Activated T-cell treated with anti-CD3 and anti-CD28 coated beads, Interleukin-2, amount 50 U/mL, for 24 hours (primary cell): ENCODE data around the gene IL36RN.

ENCODE experiments used
- DNase-seq: peaks from one replicate; pipeline ENCODE4 v3.0.0-alpha.2; 2020
- H3K27ac Mint-ChIP-seq: 2 replicates; pipeline ENCODE4 v1.8.0; 2020; ENCODE audit warnings: mild to moderate bottlenecking, mixed read lengths
- H3K27me3 Mint-ChIP-seq: 2 replicates; pipeline ENCODE4 v1.8.0; 2020; ENCODE audit warnings: mixed read lengths
- H3K36me3 Mint-ChIP-seq: 2 replicates; pipeline ENCODE4 v1.8.0; 2020; ENCODE audit warnings: low read depth, mixed read lengths
- H3K4me1 Mint-ChIP-seq: 2 replicates; pipeline ENCODE4 v1.8.0; 2020; ENCODE audit warnings: low read depth, mixed read lengths
- H3K4me3 Mint-ChIP-seq: 2 replicates; pipeline ENCODE4 v1.8.0; 2020; ENCODE audit warnings: mild to moderate bottlenecking, moderate library complexity, mixed read lengths
- H3K9me3 Mint-ChIP-seq: 2 replicates; pipeline ENCODE4 v1.8.0; 2020; ENCODE audit warnings: mixed read lengths

Gene IL36RN

DNA sequence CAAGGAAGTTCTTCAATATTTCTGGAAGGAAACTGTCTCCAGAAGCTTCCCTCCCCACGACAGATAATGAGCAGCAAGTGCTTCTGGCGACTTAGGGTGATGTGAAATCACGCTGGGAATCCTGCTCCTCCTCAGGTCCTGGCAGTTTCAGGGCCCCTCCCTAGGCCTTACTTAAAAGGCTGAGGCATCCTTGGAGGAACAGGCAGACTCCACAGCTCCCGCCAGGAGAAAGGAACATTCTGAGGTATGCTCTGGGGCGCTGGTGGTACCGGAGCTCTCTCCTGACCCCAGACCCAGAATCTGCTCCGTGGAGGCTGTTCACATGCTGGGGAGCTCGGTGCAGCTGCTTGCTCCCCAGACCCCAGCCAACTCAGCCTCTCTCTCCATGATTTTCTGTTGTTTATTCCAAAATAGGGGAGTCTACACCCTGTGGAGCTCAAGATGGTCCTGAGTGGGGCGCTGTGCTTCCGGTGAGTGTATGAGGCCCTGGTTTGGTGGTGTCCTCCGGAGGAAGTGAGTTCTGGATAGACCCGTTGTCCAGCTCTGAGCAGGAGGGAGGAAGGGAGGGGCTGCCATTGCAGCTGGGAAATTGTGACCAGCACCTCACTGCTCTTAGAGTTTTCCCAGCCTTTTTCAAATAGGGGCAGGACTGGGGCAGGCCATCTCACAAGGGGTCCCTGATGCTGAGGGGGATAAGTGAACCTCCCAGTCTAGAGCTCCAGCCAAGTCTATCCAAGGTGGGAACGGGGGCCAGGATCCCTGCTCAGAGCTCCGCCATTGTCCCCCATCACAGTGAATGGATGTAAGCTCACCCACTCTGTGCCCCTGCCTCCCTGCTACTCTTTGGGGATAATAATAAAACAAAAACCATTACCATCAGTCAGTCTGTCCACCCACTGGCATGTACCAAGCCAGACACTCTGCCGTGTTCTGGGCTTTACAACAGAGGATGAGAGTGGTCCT, at the start of gene IL36RN:
Gene IL36RN (plus strand): TSS at position 201 of the 963 bp plus-strand sequence. CDS start 241 bp downstream, at position 442.
- H3K9me3 Mint-ChIP-seq = peaks cover 21% of the 10 kb centered on the region
- no peak within 1 kb of the TSS for H3K27ac Mint-ChIP-seq
- peaks cover 12% of the 10 kb centered on the region for H3K36me3 Mint-ChIP-seq
- peaks cover 15% of the 10 kb centered on the region for H3K4me1 Mint-ChIP-seq
- H3K4me3 Mint-ChIP-seq = no peak within 1 kb of the TSS
- DNase-seq = no peak
- no peaks in the 10 kb centered on the region for H3K27me3 Mint-ChIP-seq

DNA sequence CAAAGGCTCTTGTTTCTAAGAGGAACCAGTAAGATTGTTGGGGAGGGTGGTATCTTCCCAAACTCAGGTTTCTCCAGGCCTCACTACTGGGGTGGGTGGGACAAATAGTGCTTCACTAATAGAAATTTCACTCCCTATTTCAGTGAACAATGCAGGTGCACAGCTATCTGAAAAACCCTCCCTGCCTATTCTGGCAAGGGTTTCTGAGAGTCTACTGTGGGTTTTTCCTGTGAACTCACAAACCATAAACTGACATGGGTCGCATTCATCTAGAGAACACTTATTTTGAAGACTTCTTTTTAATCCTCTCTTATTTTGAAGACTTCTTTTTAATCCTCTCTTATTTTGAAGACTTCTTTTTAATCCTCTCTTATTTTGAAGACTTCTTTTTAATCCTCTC, 49.4 kb upstream of the IL36RN start:
- Mint-ChIP-seq H3K9me3 (no peaks in the 10 kb centered on the region), H3K27me3 (peaks cover 2% of the 10 kb centered on the region), H3K36me3 (no peaks in the 10 kb centered on the region), H3K4me1 (peaks cover 4% of the 10 kb centered on the region), H3K4me3 (no peak overlapping the region), H3K27ac (no peak overlapping the region)
- no peak for DNase-seq

DNA sequence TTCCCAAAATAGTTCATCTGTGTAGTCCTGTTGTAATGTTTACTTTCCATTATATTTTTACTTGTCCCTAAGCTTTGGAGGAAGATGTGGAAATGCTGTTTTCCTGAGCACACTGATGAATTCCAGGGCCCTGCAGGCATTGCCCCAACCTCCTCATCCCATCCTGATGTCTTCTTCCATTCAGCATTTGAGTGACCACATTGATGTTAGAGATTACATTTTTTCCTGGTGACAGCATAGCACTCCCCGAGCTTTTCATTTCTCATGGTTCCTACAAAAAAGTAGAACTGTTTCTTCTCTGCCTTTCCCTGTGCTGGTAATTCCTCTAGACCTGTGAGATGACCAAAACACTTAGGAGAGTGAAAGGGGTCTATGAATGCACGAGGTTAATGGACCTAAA, 48.9 kb upstream of the IL36RN start:
- Mint-ChIP-seq H3K9me3 (no peaks in the 10 kb centered on the region), H3K27ac (no peak overlapping the region), H3K36me3 (no peaks in the 10 kb centered on the region), H3K27me3 (peaks cover 2% of the 10 kb centered on the region), H3K4me3 (no peak overlapping the region), H3K4me1 (peaks cover 4% of the 10 kb centered on the region)
- no peak for DNase-seq

DNA sequence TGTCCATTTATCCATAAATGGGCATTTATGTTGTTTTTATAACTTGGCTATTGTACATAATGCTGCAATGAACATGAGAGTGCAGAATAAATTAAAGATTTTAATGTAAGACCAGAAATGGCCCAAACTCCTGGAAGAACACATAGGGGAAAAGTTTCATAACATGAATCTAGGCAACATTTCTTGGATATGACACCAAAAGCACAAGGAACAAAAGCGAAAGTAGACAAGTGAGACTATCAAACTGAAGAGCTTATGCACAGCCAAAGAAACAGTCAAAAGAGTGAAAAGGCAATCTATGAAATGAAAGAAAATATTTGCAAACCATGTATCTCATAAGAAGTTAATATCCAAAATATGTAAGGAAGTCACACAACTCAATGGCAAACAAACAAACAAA, 47.9 kb upstream of the IL36RN start:
- Mint-ChIP-seq H3K36me3 (no peaks in the 10 kb centered on the region), H3K27me3 (peaks cover 2% of the 10 kb centered on the region), H3K4me1 (peaks cover 8% of the 10 kb centered on the region), H3K4me3 (no peak overlapping the region), H3K27ac (no peak overlapping the region), H3K9me3 (no peaks in the 10 kb centered on the region)
- DNase-seq = no peak

DNA sequence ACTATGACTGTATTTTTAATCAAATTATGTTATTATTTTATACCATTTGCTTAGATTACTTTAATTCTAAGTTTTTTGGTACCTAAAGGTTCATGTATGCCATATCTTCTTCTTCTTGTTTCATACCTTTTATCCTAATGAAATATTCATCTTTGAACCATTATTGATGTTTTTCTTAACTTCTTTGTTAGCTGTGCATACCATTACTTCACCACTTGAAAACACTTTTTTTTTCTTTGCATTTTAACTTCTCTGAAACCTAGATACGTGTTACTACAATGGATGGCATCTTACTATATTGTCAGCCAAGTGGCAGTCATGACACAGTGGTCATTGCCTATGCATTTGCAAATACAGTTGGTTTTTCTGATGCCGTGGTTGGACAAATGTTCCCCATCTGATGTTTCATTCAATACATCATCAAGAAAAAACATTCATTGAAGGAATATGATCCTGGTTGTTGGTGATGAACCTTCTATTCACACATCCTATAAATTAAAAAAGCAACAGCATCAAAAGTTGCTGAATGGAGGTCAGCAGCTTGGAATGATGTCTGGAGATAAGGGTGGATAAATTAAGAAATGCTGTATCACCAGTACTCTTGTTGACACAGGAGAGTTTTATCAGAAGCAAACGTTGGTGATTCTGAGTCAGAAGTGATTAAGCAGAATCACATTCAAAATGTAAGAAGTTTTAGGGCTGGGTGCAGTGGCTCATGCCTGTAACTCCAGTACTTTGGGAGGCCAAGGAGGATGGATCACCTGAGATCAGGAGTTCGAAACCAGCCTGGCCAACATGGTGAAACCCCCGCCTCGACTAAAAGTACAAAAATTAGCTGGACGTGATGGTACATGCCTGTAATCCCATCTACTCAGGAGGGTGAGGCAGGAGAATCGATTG, 46.3 kb upstream of the IL36RN start:
- DNase-seq = no peak
- H3K27ac Mint-ChIP-seq = no peak overlapping the region
- no peaks in the 10 kb centered on the region for H3K36me3 Mint-ChIP-seq
- no peak overlapping the region for H3K4me3 Mint-ChIP-seq
- H3K4me1 Mint-ChIP-seq = peaks cover 14% of the 10 kb centered on the region
- peaks cover 3% of the 10 kb centered on the region for H3K27me3 Mint-ChIP-seq
- no peaks in the 10 kb centered on the region for H3K9me3 Mint-ChIP-seq

DNA sequence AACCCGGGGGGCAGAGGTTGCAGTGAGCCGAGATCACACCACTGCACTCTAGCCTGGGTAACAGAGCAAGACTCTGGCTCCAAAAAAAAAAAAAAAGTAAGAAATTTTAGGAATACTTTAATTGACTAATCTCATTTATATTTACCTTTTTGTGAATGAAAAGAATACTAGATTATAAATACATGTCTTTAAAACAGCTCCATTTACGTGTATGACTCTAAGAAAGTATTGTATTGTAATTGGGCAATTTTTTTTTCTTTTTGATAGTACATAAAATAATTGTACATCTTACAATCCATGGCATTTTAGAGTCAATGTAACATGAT, 45.7 kb upstream of the IL36RN start:
- Mint-ChIP-seq H3K27me3 (peaks cover 6% of the 10 kb centered on the region), H3K27ac (no peak overlapping the region)

DNA sequence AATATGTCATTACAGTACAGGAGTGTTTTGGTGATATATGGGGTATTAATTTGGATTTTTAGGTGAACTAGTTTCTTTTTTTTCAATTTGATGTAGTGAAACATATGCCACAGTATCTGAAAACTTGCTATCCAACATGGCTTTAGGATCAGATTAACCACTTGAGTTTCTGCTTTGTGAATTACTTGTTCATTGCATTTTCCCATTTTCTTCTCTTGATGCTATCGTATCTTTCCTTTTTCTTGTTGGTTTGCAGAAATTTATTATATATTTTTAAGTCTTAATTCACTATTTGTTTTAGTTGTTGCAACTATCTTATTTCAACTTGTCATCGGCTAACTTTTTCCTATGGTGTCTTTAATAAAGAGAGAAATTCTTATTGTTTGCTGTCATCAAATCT, 44.9 kb upstream of the IL36RN start:
- Mint-ChIP-seq H3K36me3 (no peaks in the 10 kb centered on the region), H3K27me3 (peaks cover 6% of the 10 kb centered on the region), H3K9me3 (peaks cover 8% of the 10 kb centered on the region), H3K4me1 (peaks cover 14% of the 10 kb centered on the region), H3K27ac (no peak overlapping the region), H3K4me3 (no peak overlapping the region)
- no peak for DNase-seq

More for the DNA sequence above, 45.7 kb upstream of the IL36RN start:
- H3K9me3 Mint-ChIP-seq = peaks cover under 1% of the 10 kb centered on the region
- H3K4me3 Mint-ChIP-seq = no peak overlapping the region
- H3K4me1 Mint-ChIP-seq = peaks cover 14% of the 10 kb centered on the region
- DNase-seq = no peak
- no peaks in the 10 kb centered on the region for H3K36me3 Mint-ChIP-seq

DNA sequence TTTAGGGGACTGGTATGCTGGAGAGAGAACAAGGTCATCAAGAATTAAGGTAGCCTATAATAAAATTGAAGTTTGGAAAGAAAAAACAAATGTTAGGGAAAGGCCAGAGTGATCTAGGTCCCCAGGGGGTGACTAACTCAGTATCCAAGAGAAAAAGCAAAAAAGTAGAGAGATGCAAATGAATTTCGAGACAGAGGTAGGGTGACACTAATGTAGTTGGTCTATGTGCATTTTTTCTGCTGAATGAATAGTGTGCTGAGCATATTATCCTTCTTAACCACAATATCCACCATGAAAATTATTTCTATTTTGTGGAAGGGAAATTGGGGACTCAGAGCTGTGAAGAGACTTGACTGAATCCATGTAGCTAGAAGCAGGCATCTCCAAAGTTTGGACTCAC, 44.0 kb upstream of the IL36RN start:
- H3K4me3 Mint-ChIP-seq = no peak overlapping the region
- H3K27ac Mint-ChIP-seq = no peak overlapping the region

DNA sequence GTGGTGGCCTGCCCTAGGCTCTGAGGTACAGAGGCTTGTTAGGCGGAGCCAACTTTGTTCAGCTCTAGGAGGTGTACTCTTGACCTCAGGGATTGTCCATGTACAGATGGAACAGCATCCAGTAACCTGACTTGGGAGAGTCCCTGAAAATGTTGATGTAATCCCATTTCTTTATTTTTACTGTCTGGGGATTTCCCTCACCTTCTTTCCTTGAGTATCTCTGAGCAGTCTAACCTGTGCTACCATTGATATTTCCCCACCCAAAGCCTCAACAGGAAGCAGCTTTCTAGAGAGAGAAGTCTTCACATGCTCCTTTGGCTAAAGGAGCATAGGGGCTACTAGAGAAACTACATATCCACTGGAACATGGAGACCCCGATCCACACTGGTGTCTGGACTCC, 43.3 kb upstream of the IL36RN start:
- DNase-seq = no peak
- H3K27me3 Mint-ChIP-seq = peaks cover 6% of the 10 kb centered on the region
- no peak overlapping the region for H3K4me3 Mint-ChIP-seq
- no peaks in the 10 kb centered on the region for H3K36me3 Mint-ChIP-seq
- peaks cover 10% of the 10 kb centered on the region for H3K4me1 Mint-ChIP-seq
- no peak overlapping the region for H3K27ac Mint-ChIP-seq
- peaks cover 8% of the 10 kb centered on the region for H3K9me3 Mint-ChIP-seq

More for the DNA sequence above, 44.0 kb upstream of the IL36RN start:
- H3K27me3 Mint-ChIP-seq = peaks cover 6% of the 10 kb centered on the region
- peaks cover 12% of the 10 kb centered on the region for H3K4me1 Mint-ChIP-seq
- no peak for DNase-seq
- H3K36me3 Mint-ChIP-seq = no peaks in the 10 kb centered on the region
- peaks cover 8% of the 10 kb centered on the region for H3K9me3 Mint-ChIP-seq

DNA sequence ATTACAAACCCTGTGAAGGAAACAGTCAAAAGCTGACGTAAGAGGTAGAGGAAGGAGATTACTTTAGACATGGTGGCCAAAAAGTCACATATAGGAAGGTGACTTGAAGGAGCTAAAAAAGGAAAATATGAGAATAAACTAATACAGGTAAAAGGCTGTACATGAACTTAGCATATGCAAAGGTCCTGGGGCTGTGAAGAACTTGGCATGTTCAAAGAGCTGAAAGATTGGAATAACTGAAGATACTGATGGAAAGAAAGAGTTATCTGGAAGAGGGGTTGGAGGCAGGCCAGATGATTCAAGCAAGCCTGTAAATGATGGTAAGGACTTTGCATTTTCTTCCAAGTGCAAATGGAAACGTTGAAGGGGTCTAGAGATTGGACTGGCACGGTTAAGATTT, 40.5 kb upstream of the IL36RN start:
- no peak for DNase-seq
- Mint-ChIP-seq H3K9me3 (peaks cover 8% of the 10 kb centered on the region), H3K27ac (no peak overlapping the region), H3K4me1 (peaks cover 10% of the 10 kb centered on the region), H3K36me3 (no peaks in the 10 kb centered on the region), H3K27me3 (peaks cover 6% of the 10 kb centered on the region), H3K4me3 (no peak overlapping the region)

DNA sequence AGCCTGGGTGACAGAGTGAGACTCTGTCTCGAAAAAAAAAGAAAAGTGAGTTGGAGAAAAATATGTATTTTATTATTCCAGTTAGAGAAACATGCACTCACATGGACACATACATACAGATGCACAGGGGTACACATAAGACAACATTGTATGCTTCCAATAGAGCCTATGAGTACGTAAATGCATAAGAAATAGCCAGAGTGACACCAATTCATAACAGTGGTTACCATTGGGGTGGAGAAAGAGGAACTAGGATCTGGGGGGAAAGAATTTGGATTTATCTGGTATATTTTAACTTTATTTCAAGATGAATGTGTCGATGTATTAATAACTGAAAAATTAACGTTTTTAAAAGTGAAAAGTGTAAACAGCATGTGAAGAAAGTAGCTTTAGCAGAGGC, 37.7 kb upstream of the IL36RN start:
- H3K4me3 Mint-ChIP-seq = no peak overlapping the region
- no peak overlapping the region for H3K27ac Mint-ChIP-seq
- peaks cover 3% of the 10 kb centered on the region for H3K4me1 Mint-ChIP-seq
- DNase-seq = no peak
- H3K36me3 Mint-ChIP-seq = no peaks in the 10 kb centered on the region
- peaks cover 4% of the 10 kb centered on the region for H3K27me3 Mint-ChIP-seq
- H3K9me3 Mint-ChIP-seq = peaks cover 8% of the 10 kb centered on the region

DNA sequence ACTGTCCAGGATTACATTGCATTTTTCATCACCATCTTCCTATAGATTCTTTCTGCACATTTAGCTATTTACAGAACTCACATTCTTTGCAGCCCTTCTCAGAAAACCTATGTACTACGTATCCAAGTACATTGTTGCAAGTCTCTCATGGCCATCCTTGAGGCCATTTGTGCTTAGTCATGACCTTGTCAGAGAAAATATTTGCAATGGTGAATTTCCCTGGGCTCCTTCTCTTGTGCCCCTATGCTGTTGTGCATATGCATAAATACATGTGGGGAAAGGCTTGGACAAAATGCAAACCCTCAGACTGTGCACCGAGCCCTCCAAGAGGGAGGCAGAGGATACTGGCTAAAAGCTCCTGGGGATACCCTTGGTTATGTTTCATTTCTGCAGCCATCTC, 34.2 kb upstream of the IL36RN start:
- no peak overlapping the region for H3K27ac Mint-ChIP-seq
- H3K4me1 Mint-ChIP-seq = no peaks in the 10 kb centered on the region
- H3K36me3 Mint-ChIP-seq = no peaks in the 10 kb centered on the region
- no peak overlapping the region for H3K4me3 Mint-ChIP-seq
- no peak for DNase-seq
- peaks cover 12% of the 10 kb centered on the region for H3K27me3 Mint-ChIP-seq
- H3K9me3 Mint-ChIP-seq = no peaks in the 10 kb centered on the region

DNA sequence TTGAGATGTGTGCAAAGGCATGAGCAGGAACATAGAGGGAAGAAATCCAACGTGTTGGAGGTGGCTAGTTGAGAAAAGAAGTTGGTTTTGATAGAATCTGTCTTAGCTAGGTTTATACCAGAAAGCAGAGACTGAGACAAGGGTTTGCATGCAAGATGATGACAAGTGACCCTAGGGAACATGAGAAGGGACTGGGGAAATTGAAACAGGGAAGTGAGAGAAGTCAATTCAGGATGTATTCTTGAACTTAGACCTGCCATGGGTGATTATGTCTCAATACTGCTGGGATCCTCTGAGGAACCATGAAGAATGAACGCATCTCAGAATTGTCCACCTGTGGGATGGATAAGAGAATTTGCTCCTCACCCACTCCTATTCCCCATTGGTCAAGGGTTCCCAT, 33.3 kb upstream of the IL36RN start:
- H3K27me3 Mint-ChIP-seq = peaks cover 12% of the 10 kb centered on the region
- no peak for DNase-seq

DNA sequence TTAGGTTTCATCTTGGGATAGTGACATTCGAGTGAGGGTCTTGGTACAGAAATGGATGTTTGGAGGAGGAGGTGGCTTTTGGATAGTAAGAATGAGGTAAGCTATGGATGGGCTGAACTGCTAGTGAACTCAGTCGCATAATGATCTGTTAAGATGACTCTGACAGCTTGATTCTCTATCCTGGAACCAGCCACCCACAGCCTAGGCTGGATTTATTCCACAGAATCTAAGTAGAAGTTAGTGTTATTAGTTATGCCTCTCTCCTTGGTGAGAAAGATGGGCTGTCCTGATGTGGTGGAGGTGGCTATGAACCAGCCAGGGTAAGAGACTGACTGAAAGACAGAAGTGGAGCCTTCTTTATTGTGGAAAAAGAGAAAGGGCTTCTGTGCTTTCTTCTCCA, 31.3 kb upstream of the IL36RN start:
- Mint-ChIP-seq H3K4me3 (no peak overlapping the region), H3K27me3 (peaks cover 12% of the 10 kb centered on the region), H3K9me3 (no peaks in the 10 kb centered on the region), H3K36me3 (no peaks in the 10 kb centered on the region), H3K27ac (no peak overlapping the region), H3K4me1 (no peaks in the 10 kb centered on the region)
- no peak for DNase-seq

More for the DNA sequence above, 33.3 kb upstream of the IL36RN start:
- H3K27ac Mint-ChIP-seq = no peak overlapping the region
- no peaks in the 10 kb centered on the region for H3K9me3 Mint-ChIP-seq
- no peaks in the 10 kb centered on the region for H3K4me1 Mint-ChIP-seq
- no peaks in the 10 kb centered on the region for H3K36me3 Mint-ChIP-seq
- H3K4me3 Mint-ChIP-seq = no peak overlapping the region

DNA sequence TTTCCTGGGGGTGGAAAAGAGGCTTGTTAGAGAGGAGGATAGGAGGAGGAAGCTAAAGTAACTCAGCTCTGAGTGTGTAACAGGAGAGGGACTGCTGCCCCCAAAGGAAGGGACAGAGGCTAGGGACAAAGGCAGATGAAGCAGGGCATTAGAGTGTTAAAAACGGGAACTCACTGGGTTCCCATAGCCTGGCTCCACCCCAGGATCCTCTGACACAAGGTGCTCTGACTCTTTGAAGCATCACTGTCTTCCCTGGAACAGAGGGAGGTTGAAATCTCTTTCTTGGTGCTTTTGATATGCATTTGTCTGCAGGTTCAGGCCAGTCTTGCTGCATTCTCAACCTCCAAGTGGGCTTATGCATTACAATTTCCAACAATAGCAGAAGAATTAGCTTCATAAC, 30.9 kb upstream of the IL36RN start:
- no peaks in the 10 kb centered on the region for H3K4me1 Mint-ChIP-seq
- no peaks in the 10 kb centered on the region for H3K9me3 Mint-ChIP-seq
- no peak overlapping the region for H3K4me3 Mint-ChIP-seq
- H3K27me3 Mint-ChIP-seq = peaks cover 12% of the 10 kb centered on the region
- DNase-seq = no peak
- no peaks in the 10 kb centered on the region for H3K36me3 Mint-ChIP-seq
- H3K27ac Mint-ChIP-seq = no peak overlapping the region
